ENCODE results near the gene SMAD5. TPM values are rescaled to one million over a fixed set of nuclear protein-coding genes. Genes with fewer than 3 reads are reported as not detected.

The SMAD5 gene
- total RNA-seq, 2 donors from 2014 or later = 97.8 to 105 TPM

- no peaks in the 10 kb centered on the region for H3K9me3 ChIP-seq (ENCODE audit: control insufficient read depth, low read length)
- H3K4me3 ChIP-seq (ENCODE audit: low read length) = no peak overlapping the region
- no peak overlapping the region for H3K27ac ChIP-seq (ENCODE audit: low read depth, low read length)
- no peaks in the 10 kb centered on the region for H3K36me3 ChIP-seq (ENCODE audit: control insufficient read depth, insufficient read depth, low read length)
- H3K4me1 Mint-ChIP-seq = peaks cover 51% of the 10 kb centered on the region
- peaks cover 26% of the 10 kb centered on the region for H3K4me1 ChIP-seq (ENCODE audit: control insufficient read depth, insufficient read depth, low read length)
- no peak overlapping the region for H3K4me3 Mint-ChIP-seq
- TF ChIP-seq, protein P1, sequence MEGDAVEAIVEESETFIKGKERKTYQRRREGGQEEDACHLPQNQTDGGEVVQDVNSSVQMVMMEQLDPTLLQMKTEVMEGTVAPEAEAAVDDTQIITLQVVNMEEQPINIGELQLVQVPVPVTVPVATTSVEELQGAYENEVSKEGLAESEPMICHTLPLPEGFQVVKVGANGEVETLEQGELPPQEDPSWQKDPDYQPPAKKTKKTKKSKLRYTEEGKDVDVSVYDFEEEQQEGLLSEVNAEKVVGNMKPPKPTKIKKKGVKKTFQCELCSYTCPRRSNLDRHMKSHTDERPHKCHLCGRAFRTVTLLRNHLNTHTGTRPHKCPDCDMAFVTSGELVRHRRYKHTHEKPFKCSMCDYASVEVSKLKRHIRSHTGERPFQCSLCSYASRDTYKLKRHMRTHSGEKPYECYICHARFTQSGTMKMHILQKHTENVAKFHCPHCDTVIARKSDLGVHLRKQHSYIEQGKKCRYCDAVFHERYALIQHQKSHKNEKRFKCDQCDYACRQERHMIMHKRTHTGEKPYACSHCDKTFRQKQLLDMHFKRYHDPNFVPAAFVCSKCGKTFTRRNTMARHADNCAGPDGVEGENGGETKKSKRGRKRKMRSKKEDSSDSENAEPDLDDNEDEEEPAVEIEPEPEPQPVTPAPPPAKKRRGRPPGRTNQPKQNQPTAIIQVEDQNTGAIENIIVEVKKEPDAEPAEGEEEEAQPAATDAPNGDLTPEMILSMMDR (conservative IDR thresholded peaks at IDR 0.05) = no peak
- H3K27me3 ChIP-seq (ENCODE audit: control insufficient read depth, insufficient read depth, low read length, poor library complexity, severe bottlenecking) = peaks cover 6% of the 10 kb centered on the region
- no peak overlapping the region for H3K27ac Mint-ChIP-seq
- no peak overlapping the region for H3K9ac ChIP-seq (ENCODE audit: extremely low read depth, low read length, poor library complexity, severe bottlenecking)
- H3K36me3 Mint-ChIP-seq (ENCODE audit: low read depth) = no peaks in the 10 kb centered on the region
- H3K27me3 Mint-ChIP-seq (ENCODE audit: insufficient read depth) = no peaks in the 10 kb centered on the region
- 97% methylated on average over 1 of the region's 1 CpG; no CpG with 5 or more reads in 1 of the 2 experiments for WGBS, 2 experiments (ENCODE audit: insufficient coverage in 1 of 2, insufficient read length in 1 of 2)
- no peak for DNase-seq
- H3K9me3 Mint-ChIP-seq = no peaks in the 10 kb centered on the region
Measured at GRCh38 chr5:136108766-136109165, 23.9 kb upstream of the SMAD5 start.

DNA sequence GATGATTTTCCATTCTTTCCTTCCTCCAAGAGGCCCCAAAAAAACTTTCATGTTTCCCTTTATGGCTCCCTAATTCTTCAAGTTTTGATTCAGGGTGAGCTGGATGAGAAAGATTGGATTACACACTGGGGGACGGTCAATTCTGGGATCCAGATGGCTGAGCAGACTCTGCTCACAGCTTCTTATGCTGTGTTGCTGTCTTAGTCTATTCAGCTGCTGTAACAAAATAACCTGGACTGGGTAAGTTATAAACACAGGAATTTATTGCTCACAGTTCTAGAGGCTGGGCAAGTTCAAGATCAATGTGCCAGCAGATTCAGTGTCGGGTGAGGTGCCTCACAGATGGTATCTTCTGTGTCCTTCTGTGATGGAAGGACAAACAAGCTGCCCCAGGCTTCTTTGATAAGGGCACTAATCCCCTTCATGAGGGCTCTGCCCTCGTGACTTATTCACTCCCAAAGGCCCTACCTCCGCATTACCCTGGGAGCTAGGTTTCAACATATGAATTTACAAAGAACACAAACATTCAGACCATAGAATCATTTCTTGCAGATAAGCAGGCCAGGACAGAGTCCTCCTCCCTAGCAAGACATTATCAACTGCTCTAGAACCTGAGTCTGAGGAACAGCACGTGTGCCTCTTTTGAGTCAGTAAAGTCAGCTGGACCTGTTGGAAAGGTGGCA, 23.1 kb upstream of the SMAD5 start:
- no peak overlapping the region for H3K27ac Mint-ChIP-seq
- Histone ChIP-seq H3K9me3 (ENCODE audit: control insufficient read depth, low read length) (no peaks in the 10 kb centered on the region), H3K4me1 (ENCODE audit: control insufficient read depth, insufficient read depth, low read length) (peaks cover 21% of the 10 kb centered on the region), H3K36me3 (ENCODE audit: control insufficient read depth, insufficient read depth, low read length) (no peaks in the 10 kb centered on the region), H3K9ac (ENCODE audit: extremely low read depth, low read length, poor library complexity, severe bottlenecking) (no peak overlapping the region), H3K27me3 (ENCODE audit: control insufficient read depth, insufficient read depth, low read length, poor library complexity, severe bottlenecking) (peaks cover 6% of the 10 kb centered on the region), H3K4me3 (ENCODE audit: low read length) (no peak overlapping the region), H3K27ac (ENCODE audit: low read depth, low read length) (no peak overlapping the region)
- H3K9me3 Mint-ChIP-seq = no peaks in the 10 kb centered on the region
- no peaks in the 10 kb centered on the region for H3K36me3 Mint-ChIP-seq (ENCODE audit: low read depth)
- no peak for DNase-seq
- H3K4me1 Mint-ChIP-seq = peaks cover 44% of the 10 kb centered on the region
- no peaks in the 10 kb centered on the region for H3K27me3 Mint-ChIP-seq (ENCODE audit: insufficient read depth)
- 83 to 87% methylated on average over 4 to 5 of the region's 5 CpGs for WGBS, 2 experiments (ENCODE audit: insufficient coverage in 1 of 2, insufficient read length in 1 of 2)
- H3K4me3 Mint-ChIP-seq = no peak overlapping the region
- TF ChIP-seq, protein P1 (conservative IDR thresholded peaks at IDR 0.05) = no peak

DNA sequence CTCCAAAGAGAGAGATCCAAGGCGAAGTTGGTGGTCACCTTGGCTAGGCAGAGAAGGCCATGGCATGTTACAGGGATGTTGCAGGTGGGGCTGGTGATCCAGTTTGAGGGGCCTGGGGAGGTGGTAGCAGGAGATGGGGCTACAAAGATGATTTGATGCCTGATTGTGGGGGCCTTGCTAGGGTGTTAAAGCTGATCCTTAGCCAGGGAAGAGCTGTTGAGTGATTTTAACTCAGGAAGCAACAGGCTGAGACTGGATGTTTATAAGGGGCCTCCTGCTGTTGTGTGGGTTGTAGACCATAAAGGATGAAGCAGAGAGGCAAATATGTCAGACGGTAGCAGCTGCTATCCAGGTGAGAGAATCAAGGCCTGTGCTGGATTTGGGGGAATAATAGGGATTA, 19.0 kb upstream of the SMAD5 start:
- TF ChIP-seq, protein P1 (conservative IDR thresholded peaks at IDR 0.05) = no peak
- Histone ChIP-seq H3K36me3 (ENCODE audit: control insufficient read depth, insufficient read depth, low read length) (no peaks in the 10 kb centered on the region), H3K9me3 (ENCODE audit: control insufficient read depth, low read length) (no peaks in the 10 kb centered on the region), H3K4me1 (ENCODE audit: control insufficient read depth, insufficient read depth, low read length) (peaks cover 9% of the 10 kb centered on the region), H3K27me3 (ENCODE audit: control insufficient read depth, insufficient read depth, low read length, poor library complexity, severe bottlenecking) (peaks cover 6% of the 10 kb centered on the region), H3K27ac (ENCODE audit: low read depth, low read length) (no peak overlapping the region), H3K9ac (ENCODE audit: extremely low read depth, low read length, poor library complexity, severe bottlenecking) (no peak overlapping the region), H3K4me3 (ENCODE audit: low read length) (no peak overlapping the region)
- 88 to 100% methylated on average over 1 to 2 of the region's 2 CpGs for WGBS, 2 experiments (ENCODE audit: insufficient coverage in 1 of 2, insufficient read length in 1 of 2)
- H3K4me3 Mint-ChIP-seq = no peak overlapping the region
- peaks cover 5% of the 10 kb centered on the region for H3K27me3 Mint-ChIP-seq (ENCODE audit: insufficient read depth)
- no peaks in the 10 kb centered on the region for H3K36me3 Mint-ChIP-seq (ENCODE audit: low read depth)
- H3K27ac Mint-ChIP-seq = no peak overlapping the region
- H3K9me3 Mint-ChIP-seq = no peaks in the 10 kb centered on the region
- peaks cover 32% of the 10 kb centered on the region for H3K4me1 Mint-ChIP-seq
- no peak for DNase-seq

Data from endodermal cell (in vitro differentiated cells).